GM08714 (cell line): Measurements from ENCODE around the gene COX19.

Experiments used
- H3K4me3 ChIP-seq: fragments of 200-500 bp; sonication (Bioruptor generic); 2 replicates; pipeline ENCODE4 v1.5.1; 2014; ENCODE audit warnings: mild to moderate bottlenecking, low read length, inconsistent platforms
- ZNF274 ChIP-seq: IDR thresholded peaks from 2 replicates; pipeline ENCODE4 v1.6.1; 2012; ENCODE audit warnings: mild to moderate bottlenecking, low read depth, low read length

COX19 gene

DNA sequence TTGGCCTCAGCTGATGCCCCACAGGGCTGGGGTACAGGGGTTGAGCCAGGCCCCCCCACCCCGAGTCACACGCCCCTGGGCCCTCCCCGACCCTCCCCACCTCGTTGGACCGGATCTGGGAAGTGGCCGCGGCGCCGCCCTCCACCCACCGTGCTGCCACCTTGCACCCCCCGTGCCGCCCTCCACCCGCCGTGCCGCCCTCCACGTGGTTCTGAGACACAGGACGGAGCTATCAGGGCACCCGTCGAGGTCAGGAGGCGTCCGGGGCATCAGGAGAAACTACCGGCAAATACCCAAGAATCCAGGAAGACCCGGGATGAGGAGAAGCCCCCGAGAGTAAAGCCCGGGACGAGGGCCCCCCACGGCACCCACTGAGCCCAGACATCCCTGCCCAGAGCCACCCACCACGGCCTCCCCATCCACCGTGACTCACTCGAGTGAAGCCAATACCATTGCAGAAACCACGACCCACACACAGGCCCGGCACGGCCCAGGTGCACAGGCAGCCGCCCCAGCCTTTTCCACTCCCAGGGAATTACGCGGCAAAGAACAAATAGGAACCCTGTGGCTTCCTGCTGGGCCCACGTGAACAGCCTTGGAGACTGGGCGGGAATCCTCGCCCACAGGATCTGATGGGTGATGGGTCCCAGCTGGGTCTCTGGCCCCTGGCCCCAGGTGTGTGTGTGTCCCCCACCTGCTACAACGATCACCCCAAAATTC, 54.8 kb downstream of the COX19 start:
- no peak overlapping the region for H3K4me3 ChIP-seq
- TF ChIP-seq ZNF274, result no peak

DNA sequence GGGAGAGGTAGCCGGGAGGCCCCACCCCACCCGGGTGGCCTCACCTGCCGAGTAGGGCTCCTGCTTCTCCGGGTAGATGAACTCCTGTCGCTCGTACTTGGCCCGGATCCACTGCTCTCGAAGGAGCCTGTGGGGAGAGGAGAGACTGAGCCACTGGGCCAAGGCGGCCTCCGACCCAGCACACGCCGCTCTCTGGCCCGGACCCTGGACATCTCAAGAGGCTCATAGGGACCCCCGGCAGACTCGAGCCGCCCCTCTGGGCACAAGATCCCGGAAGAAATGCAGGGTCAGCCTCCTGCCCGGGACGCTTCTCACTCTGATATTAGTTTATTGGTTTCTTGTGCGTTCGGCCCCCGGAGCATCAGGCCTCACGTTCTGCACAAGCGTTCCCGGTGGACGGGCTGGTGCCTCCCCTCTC, 55.4 kb downstream of the COX19 start:
- TF ChIP-seq ZNF274, result no peak

DNA sequence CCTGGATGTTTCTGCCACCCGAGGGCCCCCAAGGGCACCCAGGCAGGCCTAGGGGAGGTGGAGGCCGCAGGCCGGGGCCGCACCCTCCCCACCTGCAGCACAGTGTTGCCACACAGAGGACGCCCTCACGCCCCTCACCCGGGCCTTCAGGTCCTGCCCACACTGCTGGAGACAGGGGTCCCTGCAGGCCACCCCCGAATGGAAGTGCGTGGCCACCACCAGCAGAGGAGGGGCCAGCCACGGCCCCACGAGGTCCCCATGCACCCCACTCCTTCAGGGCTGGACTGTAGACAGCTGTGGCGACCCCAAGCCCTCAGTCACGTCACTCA, 56.3 kb downstream of the COX19 start:
- no peak for TF ChIP-seq ZNF274

More for the DNA sequence above, 55.4 kb downstream of the COX19 start:
- no peak overlapping the region for H3K4me3 ChIP-seq

DNA sequence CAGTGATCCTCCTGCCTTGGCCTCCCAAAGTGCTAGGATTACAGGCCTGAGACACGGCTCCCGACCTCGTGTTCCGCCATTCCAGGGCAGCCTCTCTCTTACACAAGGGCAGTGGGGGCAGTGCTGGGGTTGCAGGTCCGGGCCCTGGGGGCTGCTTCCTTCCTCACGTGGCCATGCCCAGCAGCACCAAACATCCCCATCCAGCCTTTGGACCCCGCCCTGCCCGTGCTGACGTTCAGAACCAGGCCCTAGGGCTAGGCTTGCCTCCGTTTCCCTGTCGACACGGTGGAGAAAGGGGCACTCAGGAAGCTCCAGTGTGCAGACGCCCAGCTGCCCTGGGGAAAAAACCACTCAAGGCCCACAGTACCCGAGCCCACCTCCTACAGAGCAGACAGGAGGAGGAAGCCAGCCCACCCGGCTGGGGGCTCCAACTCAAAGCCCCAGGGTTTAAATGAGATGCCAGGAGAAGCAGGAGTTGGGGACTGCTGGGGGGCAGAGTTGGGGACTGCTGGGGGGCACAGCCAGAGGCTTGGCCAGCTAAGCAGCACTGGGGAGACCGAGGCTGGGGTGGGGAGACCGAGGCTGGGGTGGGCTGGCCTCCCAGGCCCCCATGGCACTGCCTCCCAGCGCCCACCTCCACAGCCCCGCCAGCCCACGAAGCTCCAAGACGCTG, 56.8 kb downstream of the COX19 start:
- TF ChIP-seq ZNF274, result no peak
- no peak overlapping the region for H3K4me3 ChIP-seq

More for the DNA sequence above, 56.3 kb downstream of the COX19 start:
- H3K4me3 ChIP-seq, result no peak overlapping the region

DNA sequence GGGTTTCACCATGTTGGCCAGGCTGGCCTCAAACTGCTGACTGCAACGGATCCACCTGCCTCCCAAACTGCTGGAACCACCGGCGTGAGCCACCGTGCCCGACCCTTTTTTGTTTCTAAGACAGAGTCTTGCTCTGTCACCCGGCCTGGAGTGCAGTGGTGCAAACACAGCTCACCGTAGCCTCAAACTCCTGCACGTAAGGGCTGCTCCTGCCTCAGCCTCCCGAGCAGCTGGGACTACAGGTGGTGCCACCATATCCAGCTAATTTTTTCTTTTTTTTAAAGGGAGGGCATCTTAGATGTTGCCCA, 57.3 kb downstream of the COX19 start:
- TF ChIP-seq ZNF274, result no peak
- H3K4me3 ChIP-seq, result no peak overlapping the region

DNA sequence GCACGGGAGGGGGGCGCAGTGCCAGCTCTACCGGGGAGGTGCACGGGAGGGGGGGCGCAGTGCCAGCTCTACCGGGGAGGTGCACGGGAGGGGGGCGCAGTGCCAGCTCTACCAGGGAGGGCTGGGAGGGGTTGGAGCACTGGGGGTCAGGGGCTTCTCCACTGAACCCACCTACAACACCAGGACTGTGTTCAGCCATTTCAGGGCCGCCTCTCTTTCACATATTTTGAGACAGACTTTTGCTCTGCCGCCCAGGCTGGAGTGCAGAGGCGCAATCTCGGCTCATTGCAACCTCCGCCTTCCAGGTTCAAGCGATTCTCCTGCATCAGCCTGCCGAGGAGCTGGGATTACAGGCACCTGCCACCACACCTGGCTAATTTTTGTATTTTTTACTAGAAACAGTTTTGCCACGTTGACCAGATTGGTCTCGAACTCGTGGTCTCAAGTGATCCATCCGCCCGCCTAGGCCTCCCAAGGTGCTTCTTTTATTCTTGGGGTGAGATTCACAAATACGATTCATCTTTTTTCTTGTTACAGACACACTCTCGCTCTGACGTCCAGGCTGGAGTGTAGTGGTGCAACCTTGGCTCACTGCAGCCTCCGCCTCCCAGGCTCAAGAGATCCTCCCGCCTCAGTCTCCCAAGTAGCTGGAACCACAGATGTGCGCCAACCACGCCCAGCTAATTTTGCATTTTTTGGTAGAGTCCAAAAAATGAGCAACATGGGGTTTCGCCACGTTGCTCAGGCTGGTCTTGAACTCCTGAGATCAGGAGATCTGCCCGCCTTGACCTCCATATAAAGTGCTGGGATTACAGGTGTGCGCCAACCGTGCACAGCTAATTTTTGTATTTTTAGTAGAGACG, 57.9 kb downstream of the COX19 start:
- no peak overlapping the region for H3K4me3 ChIP-seq
- TF ChIP-seq ZNF274, result no peak

DNA sequence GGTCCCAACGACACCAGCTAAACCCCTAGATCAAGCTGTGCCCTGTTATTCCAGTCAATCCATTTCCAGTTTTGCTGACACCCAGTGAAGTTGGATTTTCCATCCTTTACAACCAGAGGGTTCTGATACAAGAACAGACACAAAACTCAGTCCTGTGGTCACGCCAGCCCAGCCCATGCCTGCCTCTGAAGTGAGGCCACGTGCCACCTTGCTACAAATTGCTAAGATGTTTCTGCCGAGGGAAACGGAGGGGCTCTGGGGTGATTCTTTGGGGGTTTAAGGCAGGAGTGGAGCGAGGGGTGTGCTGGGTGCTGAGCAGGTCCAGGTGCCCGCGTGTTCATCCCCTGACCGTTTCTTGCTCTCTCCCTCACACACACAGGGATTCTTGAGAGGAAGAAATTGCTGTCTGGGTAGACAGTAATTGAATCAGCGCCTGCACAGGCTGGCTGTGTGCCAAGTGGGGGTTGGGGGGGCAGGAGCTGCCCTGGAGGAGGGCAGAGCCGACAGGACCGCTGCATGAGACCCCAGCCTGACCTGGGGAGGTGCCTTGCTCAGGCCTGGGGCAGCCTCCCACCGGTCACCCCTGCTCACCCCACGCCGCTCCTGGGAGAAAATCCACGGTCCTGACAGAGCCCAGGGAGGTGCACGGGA, 58.9 kb downstream of the COX19 start:
- H3K4me3 ChIP-seq, result no peak overlapping the region
- no peak for TF ChIP-seq ZNF274
